GM18526 (cell line): ENCODE measurements around the gene RELL1.

ENCODE experiments used
- POLR2A ChIP-seq: IDR thresholded peaks from 3 replicates; pipeline ENCODE4 v1.6.1; 2011; ENCODE audit not compliant: insufficient read length; ENCODE audit errors: extremely low read depth

Gene RELL1

GRCh38 chr4:37639551-37640285, 46.5 kb downstream of the RELL1 start:
- TF ChIP-seq POLR2A = no peak

- TF ChIP-seq POLR2A = no peak
Observed at GRCh38 chr4:37635155-37635554, 51.0 kb downstream of the RELL1 start.

- no peak for TF ChIP-seq POLR2A
Observed at GRCh38 chr4:37634180-37634579, 52.0 kb downstream of the RELL1 start.

GRCh38 chr4:37632836-37633235, 53.3 kb downstream of the RELL1 start:
- TF ChIP-seq POLR2A = no peak

GRCh38 chr4:37631551-37631950, 54.6 kb downstream of the RELL1 start:
- no peak for TF ChIP-seq POLR2A

GRCh38 chr4:37629713-37630112, 56.5 kb downstream of the RELL1 start:
- TF ChIP-seq POLR2A = no peak

GRCh38 chr4:37628977-37629609, 57.1 kb downstream of the RELL1 start:
- TF ChIP-seq POLR2A = no peak

GRCh38 chr4:37627263-37627662, 58.9 kb downstream of the RELL1 start:
- TF ChIP-seq POLR2A = no peak

GRCh38 chr4:37625499-37625898, 60.7 kb downstream of the RELL1 start:
- no peak for TF ChIP-seq POLR2A

GRCh38 chr4:37623940-37624339, 62.2 kb downstream of the RELL1 start:
- TF ChIP-seq POLR2A = no peak

GRCh38 chr4:37623125-37623524, 63.1 kb downstream of the RELL1 start:
- TF ChIP-seq POLR2A = no peak

- no peak for TF ChIP-seq POLR2A
Observed at GRCh38 chr4:37620176-37620575, 66.0 kb downstream of the RELL1 start.

GRCh38 chr4:37615720-37616063, 70.5 kb downstream of the RELL1 start:
- TF ChIP-seq POLR2A = no peak

- TF ChIP-seq POLR2A = no peak
Observed at GRCh38 chr4:37615059-37615719, 71.0 kb downstream of the RELL1 start.

GRCh38 chr4:37612811-37613210, 73.4 kb downstream of the RELL1 start:
- TF ChIP-seq POLR2A = no peak

GRCh38 chr4:37609626-37610025, 76.5 kb downstream of the RELL1 start:
- no peak for TF ChIP-seq POLR2A

GRCh38 chr4:37607018-37607417, 79.2 kb downstream of the RELL1 start:
- no peak for TF ChIP-seq POLR2A
